ENCODE measurements around the gene C10orf143.
"Not testable (repeated sequence)": the region's sequence is repeated elsewhere in the genome, so short reads cannot be mapped to it uniquely, and the experiment has no call there.

Gene C10orf143

DNA sequence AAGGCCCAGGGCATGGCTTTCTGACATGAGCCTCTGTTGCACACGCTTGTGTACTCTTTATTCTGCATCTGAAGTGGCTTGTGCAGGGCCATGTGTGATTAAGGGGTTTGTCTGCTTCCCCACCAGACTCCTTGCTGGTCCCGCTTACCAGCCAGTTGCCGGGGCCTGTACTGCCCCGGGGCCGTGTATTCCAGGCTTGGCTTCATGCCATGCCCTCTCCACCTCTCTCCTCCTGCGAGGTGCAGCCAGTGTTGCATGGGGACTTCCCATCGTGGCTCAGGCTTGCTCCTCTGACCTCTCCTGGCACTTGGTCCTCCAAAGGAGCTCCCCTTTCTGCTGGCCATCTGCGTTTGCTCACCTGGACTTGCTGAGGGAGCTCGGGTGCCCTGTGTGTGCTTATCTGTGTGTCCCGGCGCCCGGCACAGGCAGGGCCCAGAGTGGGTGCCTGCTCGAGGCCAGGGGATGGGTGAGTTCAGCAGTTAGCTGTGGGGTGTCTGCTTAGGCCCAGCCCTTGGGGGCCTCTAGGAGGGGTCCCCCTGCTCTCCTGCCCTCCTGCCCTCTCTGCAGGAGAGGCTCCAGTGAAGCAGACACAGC lies 11.0 kb upstream of the C10orf143 start:
- Histone ChIP-seq H3K9me3 (ENCODE audit: insufficient read depth, low read length) (no peaks in the 10 kb centered on the region), H3K27me3 (ENCODE audit: low read depth, low read length) (no peaks in the 10 kb centered on the region), H2AFZ (ENCODE audit: low read depth, low read length) (no peak overlapping the region)

DNA sequence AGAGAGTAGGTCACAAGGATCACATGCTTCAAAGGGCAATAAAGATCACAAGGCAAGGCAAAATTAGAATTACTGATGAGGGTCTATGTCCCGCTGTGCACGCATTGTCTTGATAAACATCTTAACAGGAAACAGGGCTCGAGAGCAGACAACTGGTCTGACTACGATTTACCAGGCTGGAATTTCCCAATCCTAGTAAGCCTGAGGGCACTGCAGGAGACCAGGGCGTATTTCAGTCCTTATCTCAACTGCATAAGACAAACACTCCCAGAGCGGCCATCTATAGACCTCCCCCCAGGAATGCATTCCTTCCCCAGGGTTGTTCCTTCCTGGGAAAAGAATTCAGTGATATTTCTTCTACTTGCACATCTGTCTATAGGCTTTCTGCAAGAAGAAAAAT lies 6.9 kb upstream of the C10orf143 start:
- H3K36me3 ChIP-seq (replicated peaks; ENCODE audit: low read depth, low read length); H3K27me3 ChIP-seq (ENCODE audit: low read depth, low read length); H3K9ac ChIP-seq (ENCODE audit: low read length); H3K9me3 ChIP-seq (ENCODE audit: insufficient read depth, low read length); H4K20me1 ChIP-seq (ENCODE audit: insufficient read depth, low read length); H3K4me2 ChIP-seq (ENCODE audit: low read length); H3K4me3 ChIP-seq (ENCODE audit: low read length); H2AFZ ChIP-seq (ENCODE audit: low read depth, low read length); H3K4me1 ChIP-seq (ENCODE audit: low read length); H3K27ac ChIP-seq (ENCODE audit: low read length); H3K79me2 ChIP-seq (ENCODE audit: low read length): not testable (repeated sequence)

More for the DNA sequence above, 11.0 kb upstream of the C10orf143 start:
- Histone ChIP-seq H3K4me2 (ENCODE audit: low read length) (no peak overlapping the region), H3K27ac (ENCODE audit: low read length) (no peak overlapping the region), H3K36me3 (replicated peaks; ENCODE audit: low read depth, low read length) (no peaks in the 10 kb centered on the region), H3K79me2 (ENCODE audit: low read length) (no peaks in the 10 kb centered on the region), H3K4me3 (ENCODE audit: low read length) (no peak overlapping the region), H3K4me1 (ENCODE audit: low read length) (no peaks in the 10 kb centered on the region), H3K9ac (ENCODE audit: low read length) (no peak overlapping the region), H4K20me1 (ENCODE audit: insufficient read depth, low read length) (no peaks in the 10 kb centered on the region)
- TF ChIP-seq, protein P1, sequence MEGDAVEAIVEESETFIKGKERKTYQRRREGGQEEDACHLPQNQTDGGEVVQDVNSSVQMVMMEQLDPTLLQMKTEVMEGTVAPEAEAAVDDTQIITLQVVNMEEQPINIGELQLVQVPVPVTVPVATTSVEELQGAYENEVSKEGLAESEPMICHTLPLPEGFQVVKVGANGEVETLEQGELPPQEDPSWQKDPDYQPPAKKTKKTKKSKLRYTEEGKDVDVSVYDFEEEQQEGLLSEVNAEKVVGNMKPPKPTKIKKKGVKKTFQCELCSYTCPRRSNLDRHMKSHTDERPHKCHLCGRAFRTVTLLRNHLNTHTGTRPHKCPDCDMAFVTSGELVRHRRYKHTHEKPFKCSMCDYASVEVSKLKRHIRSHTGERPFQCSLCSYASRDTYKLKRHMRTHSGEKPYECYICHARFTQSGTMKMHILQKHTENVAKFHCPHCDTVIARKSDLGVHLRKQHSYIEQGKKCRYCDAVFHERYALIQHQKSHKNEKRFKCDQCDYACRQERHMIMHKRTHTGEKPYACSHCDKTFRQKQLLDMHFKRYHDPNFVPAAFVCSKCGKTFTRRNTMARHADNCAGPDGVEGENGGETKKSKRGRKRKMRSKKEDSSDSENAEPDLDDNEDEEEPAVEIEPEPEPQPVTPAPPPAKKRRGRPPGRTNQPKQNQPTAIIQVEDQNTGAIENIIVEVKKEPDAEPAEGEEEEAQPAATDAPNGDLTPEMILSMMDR (IDR thresholded peaks at IDR 0.05; ENCODE audit: low read depth, low read length) = no peak
- TF ChIP-seq EZH2phosphoT487 (IDR thresholded peaks at IDR 0.05; ENCODE audit: low read depth) = no peak

DNA sequence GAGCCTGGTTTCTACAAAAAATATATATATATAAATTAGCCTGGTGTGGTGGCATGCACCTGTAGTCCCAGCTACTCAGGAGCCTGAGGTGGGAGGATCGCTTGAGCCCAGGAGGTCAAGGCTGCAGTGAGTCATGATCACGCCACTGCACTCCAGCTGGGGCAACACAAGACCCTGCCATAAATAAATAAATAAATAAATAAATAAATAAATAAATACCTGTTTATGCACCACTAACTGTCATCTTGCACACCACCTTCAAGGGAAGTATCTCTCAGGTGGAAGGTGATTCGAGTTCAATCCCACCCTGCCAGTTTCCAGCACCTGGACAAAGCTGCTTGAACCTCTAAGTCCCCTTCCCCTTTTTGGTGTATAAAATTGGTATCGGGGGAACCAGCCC lies 6.3 kb upstream of the C10orf143 start:
- H4K20me1 ChIP-seq (ENCODE audit: insufficient read depth, low read length); H3K4me1 ChIP-seq (ENCODE audit: low read length): not testable (repeated sequence)

DNA sequence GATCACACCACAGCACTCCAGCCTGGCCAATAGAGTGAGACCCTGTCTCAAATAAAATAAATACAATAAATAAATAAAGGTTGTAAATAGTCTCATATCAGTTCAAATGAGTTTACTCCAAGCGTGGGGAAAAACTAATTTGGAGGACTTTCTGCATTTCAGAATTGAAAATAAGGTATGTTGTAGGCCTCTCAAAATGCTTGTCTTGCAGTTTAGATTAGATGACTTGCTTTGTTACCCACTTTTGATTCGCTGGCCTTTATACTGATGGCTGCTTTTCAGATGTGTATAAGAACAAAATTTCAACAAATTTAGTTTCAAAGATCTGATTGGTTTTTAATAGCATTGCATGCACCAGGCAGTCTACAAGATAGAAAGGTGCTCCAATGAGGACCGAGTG lies 2.2 kb upstream of the C10orf143 start:
- no peaks in the 10 kb centered on the region for H3K9me3 ChIP-seq (ENCODE audit: insufficient read depth, low read length)
- H3K9ac ChIP-seq (ENCODE audit: low read length) = no peak overlapping the region
- H4K20me1 ChIP-seq (ENCODE audit: insufficient read depth, low read length) = no peaks in the 10 kb centered on the region
- H3K36me3 ChIP-seq (replicated peaks; ENCODE audit: low read depth, low read length) = peaks cover 9% of the 10 kb centered on the region
- H3K27ac ChIP-seq (ENCODE audit: low read length) = no peak overlapping the region
- no peak overlapping the region for H3K4me3 ChIP-seq (ENCODE audit: low read length)
- no peaks in the 10 kb centered on the region for H3K27me3 ChIP-seq (ENCODE audit: low read depth, low read length)
- no peak overlapping the region for H3K4me2 ChIP-seq (ENCODE audit: low read length)
- no peak overlapping the region for H2AFZ ChIP-seq (ENCODE audit: low read depth, low read length)
- TF ChIP-seq, protein P1 (IDR thresholded peaks at IDR 0.05; ENCODE audit: low read depth, low read length) = no peak
- TF ChIP-seq EZH2phosphoT487 (IDR thresholded peaks at IDR 0.05; ENCODE audit: low read depth) = no peak
- peaks cover 18% of the 10 kb centered on the region for H3K4me1 ChIP-seq (ENCODE audit: low read length)
- H3K79me2 ChIP-seq (ENCODE audit: low read length) = peaks cover 21% of the 10 kb centered on the region

More for the DNA sequence above, 6.3 kb upstream of the C10orf143 start:
- H3K9ac ChIP-seq (ENCODE audit: low read length); H3K9me3 ChIP-seq (ENCODE audit: insufficient read depth, low read length); H3K4me2 ChIP-seq (ENCODE audit: low read length); H3K36me3 ChIP-seq (replicated peaks; ENCODE audit: low read depth, low read length); H3K4me3 ChIP-seq (ENCODE audit: low read length); H3K79me2 ChIP-seq (ENCODE audit: low read length); H3K27me3 ChIP-seq (ENCODE audit: low read depth, low read length); H3K27ac ChIP-seq (ENCODE audit: low read length); H2AFZ ChIP-seq (ENCODE audit: low read depth, low read length): not testable (repeated sequence)

DNA sequence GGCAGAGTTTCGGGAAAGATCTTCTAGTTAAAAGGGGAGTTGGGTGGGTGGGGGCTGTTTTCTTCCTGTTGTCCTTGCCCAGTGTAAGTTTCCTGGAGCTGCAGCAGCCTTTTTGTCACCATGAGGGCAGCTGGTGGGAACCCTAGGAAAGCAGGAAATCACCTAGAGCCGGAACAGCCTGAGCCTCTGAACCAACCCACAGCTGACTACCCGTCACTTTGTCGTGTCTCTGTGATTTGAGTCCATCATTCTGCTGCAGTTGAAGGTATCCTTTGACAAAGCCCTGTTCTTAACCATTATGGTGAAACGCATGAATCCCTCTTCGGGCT lies 1.2 kb upstream of the C10orf143 start:
- peak overlapping the region; percentile 88 for H3K4me3 ChIP-seq (ENCODE audit: low read length)
- H4K20me1 ChIP-seq (ENCODE audit: insufficient read depth, low read length) = no peaks in the 10 kb centered on the region
- no peaks in the 10 kb centered on the region for H3K27me3 ChIP-seq (ENCODE audit: low read depth, low read length)
- no peaks in the 10 kb centered on the region for H3K9me3 ChIP-seq (ENCODE audit: insufficient read depth, low read length)
- H3K36me3 ChIP-seq (replicated peaks; ENCODE audit: low read depth, low read length) = peaks cover 9% of the 10 kb centered on the region
- peaks cover 21% of the 10 kb centered on the region for H3K79me2 ChIP-seq (ENCODE audit: low read length)
- H2AFZ ChIP-seq (ENCODE audit: low read depth, low read length) = no peak overlapping the region
- peak overlapping the region; percentile 99 for H3K27ac ChIP-seq (ENCODE audit: low read length)
- peak overlapping the region; percentile 81 for H3K4me2 ChIP-seq (ENCODE audit: low read length)
- TF ChIP-seq, protein P1 (IDR thresholded peaks at IDR 0.05; ENCODE audit: low read depth, low read length) = no peak
- no peak for TF ChIP-seq EZH2phosphoT487 (IDR thresholded peaks at IDR 0.05; ENCODE audit: low read depth)
- H3K4me1 ChIP-seq (ENCODE audit: low read length) = peaks cover 26% of the 10 kb centered on the region
- peak overlapping the region; percentile 93 for H3K9ac ChIP-seq (ENCODE audit: low read length)
